ENCODE measurements around the gene DLG5. TPM values are rescaled to one million over a fixed set of nuclear protein-coding genes. Genes with fewer than 3 reads are reported as not detected.

The DLG5 gene
- total RNA-seq, 1 experiment from 2014 or later, result 51.0 TPM

GRCh38 chr10:77861366-77861765 is 65.2 kb downstream of the DLG5 start:
- CTCF ChIA-PET, result interaction anchor here (1.4 kb wide), 1 partner anchor 12 kb away, joined by 4 read pairs; no protein-coding TSS in a partner anchor
- H3K4me3 Mint-ChIP-seq (ENCODE audit: low read depth, unreplicated experiment), result no peak overlapping the region
- no peak overlapping the region for H3K27ac Mint-ChIP-seq (ENCODE audit: unreplicated experiment)
- H3K36me3 Mint-ChIP-seq (ENCODE audit: insufficient read depth, unreplicated experiment), result peaks cover 4% of the 10 kb centered on the region
- peaks cover 19% of the 10 kb centered on the region for H3K4me1 Mint-ChIP-seq (ENCODE audit: low read depth, unreplicated experiment)
- DNase-seq, result no peak
- no peak for TF ChIP-seq CTCF (IDR thresholded peaks at IDR 0.05; ENCODE audit: unreplicated experiment)
- intact Hi-C loops (cut with micrococcal nuclease; ENCODE audit: unreplicated experiment), result no loop called here
- no peaks in the 10 kb centered on the region for H3K27me3 Mint-ChIP-seq (ENCODE audit: unreplicated experiment)
- no peaks in the 10 kb centered on the region for H3K9me3 Mint-ChIP-seq (ENCODE audit: low read depth, unreplicated experiment)
- no TSS peak for BruUV-seq (replicated peaks)

- TF ChIP-seq CTCF (IDR thresholded peaks at IDR 0.05; ENCODE audit: unreplicated experiment), result no peak
- no peak overlapping the region for H3K27ac Mint-ChIP-seq (ENCODE audit: unreplicated experiment)
- no peaks in the 10 kb centered on the region for H3K27me3 Mint-ChIP-seq (ENCODE audit: unreplicated experiment)
- no peaks in the 10 kb centered on the region for H3K9me3 Mint-ChIP-seq (ENCODE audit: low read depth, unreplicated experiment)
- no peak overlapping the region for H3K4me3 Mint-ChIP-seq (ENCODE audit: low read depth, unreplicated experiment)
- peaks cover 19% of the 10 kb centered on the region for H3K4me1 Mint-ChIP-seq (ENCODE audit: low read depth, unreplicated experiment)
- no TSS peak for BruUV-seq (replicated peaks)
- peaks cover 4% of the 10 kb centered on the region for H3K36me3 Mint-ChIP-seq (ENCODE audit: insufficient read depth, unreplicated experiment)
- intact Hi-C loops (cut with micrococcal nuclease; ENCODE audit: unreplicated experiment), result no loop called here
- CTCF ChIA-PET, result interaction anchor here (1.6 kb wide), 1 partner anchor 14 kb away, joined by 4 read pairs; no protein-coding TSS in a partner anchor
- DNase-seq, result no peak
These were observed 66.7 kb downstream of the DLG5 start for GRCh38 chr10:77859865-77860282.

GRCh38 chr10:77859200-77859864 is 67.2 kb downstream of the DLG5 start:
- no TSS peak for BruUV-seq (replicated peaks)
- H3K4me1 Mint-ChIP-seq (ENCODE audit: low read depth, unreplicated experiment), result peaks cover 19% of the 10 kb centered on the region
- no peaks in the 10 kb centered on the region for H3K9me3 Mint-ChIP-seq (ENCODE audit: low read depth, unreplicated experiment)
- CTCF ChIA-PET, result interaction anchor here (1.2 to 1.6 kb wide), 3 partner anchors 14 to 30 kb away, joined by 3 to 6 read pairs (median 4); no protein-coding TSS in a partner anchor
- H3K36me3 Mint-ChIP-seq (ENCODE audit: insufficient read depth, unreplicated experiment), result peaks cover 4% of the 10 kb centered on the region
- H3K4me3 Mint-ChIP-seq (ENCODE audit: low read depth, unreplicated experiment), result no peak overlapping the region
- DNase-seq, result no peak
- H3K27me3 Mint-ChIP-seq (ENCODE audit: unreplicated experiment), result no peaks in the 10 kb centered on the region
- no peak for TF ChIP-seq CTCF (IDR thresholded peaks at IDR 0.05; ENCODE audit: unreplicated experiment)
- no peak overlapping the region for H3K27ac Mint-ChIP-seq (ENCODE audit: unreplicated experiment)
- intact Hi-C loops (cut with micrococcal nuclease; ENCODE audit: unreplicated experiment), result no loop called here

GRCh38 chr10:77857272-77857671 is 69.3 kb downstream of the DLG5 start:
- Mint-ChIP-seq H3K4me1 (ENCODE audit: low read depth, unreplicated experiment) (peaks cover 19% of the 10 kb centered on the region), H3K27ac (ENCODE audit: unreplicated experiment) (no peak overlapping the region), H3K27me3 (ENCODE audit: unreplicated experiment) (no peaks in the 10 kb centered on the region), H3K36me3 (ENCODE audit: insufficient read depth, unreplicated experiment) (peaks cover 11% of the 10 kb centered on the region), H3K9me3 (ENCODE audit: low read depth, unreplicated experiment) (no peaks in the 10 kb centered on the region), H3K4me3 (ENCODE audit: low read depth, unreplicated experiment) (no peak overlapping the region)
- CTCF ChIA-PET, result interaction anchor here (1.0 to 1.2 kb wide), 2 partner anchors 32 to 62 kb away, joined by 3 read pairs; no protein-coding TSS in a partner anchor
- peak; percentile 65 for DNase-seq
- intact Hi-C loops (cut with micrococcal nuclease; ENCODE audit: unreplicated experiment), result no loop called here
- no peak for TF ChIP-seq CTCF (IDR thresholded peaks at IDR 0.05; ENCODE audit: unreplicated experiment)
- BruUV-seq (replicated peaks), result no TSS peak

Data from Calu3 (cell line).